Right cardiac atrium (tissue), 5 donors: ENCODE measurements around the gene PLXNA2. TPM values are rescaled to one million over a fixed set of nuclear protein-coding genes. Genes with fewer than 3 reads are reported as not detected.

ENCODE experiments used
- ATAC-seq, 2 donors: fragments of 200-7000 bp; cut with Tn5 transposase; one replicate each; pipeline versions ENCODE4 v1.8.0 to v1.9.1; 2020; ENCODE audit warnings: moderate library complexity in 2 of 2, mild to moderate bottlenecking in 1 of 2
- DNase-seq, 3 donors: peaks; one replicate each; pipeline ENCODE4 v3.0.0-alpha.2; 2020
- H3K27ac ChIP-seq: one replicate; pipeline ENCODE4 v1.5.1; 2013; ENCODE audit warnings: mild to moderate bottlenecking, low read length, control low read depth, moderate library complexity
- H3K27me3 ChIP-seq: one replicate; pipeline ENCODE4 v1.6.1; 2013; ENCODE audit not compliant: control insufficient read depth, insufficient read depth
- H3K4me1 ChIP-seq: one replicate; pipeline ENCODE4 v1.6.1; 2013; ENCODE audit warnings: low read length; ENCODE audit not compliant: control insufficient read depth, insufficient read depth
- H3K4me3 ChIP-seq: one replicate; pipeline ENCODE4 v1.5.1; 2013; ENCODE audit warnings: low read length, control low read depth
- H3K9me3 ChIP-seq: one replicate; pipeline ENCODE4 v1.6.1; 2013; ENCODE audit warnings: low read length; ENCODE audit not compliant: control insufficient read depth
- WGBS: extraction: QIAGEN DNeasy Blood & Tissue Kit; methylation state at CpG from one replicate; pipeline ENCODE4 v1.1.7; 2013; 5-methylcytosine and 5-hydroxymethylcytosine counted together
- intact Hi-C, 4 donors: fragments of 100-400 bp; cut with DNase I; formaldehyde crosslinking; loops; one replicate each; pipeline versions ENCODE4 v1.11.0 to v1.14.0; 2022 to 2023
- polyA plus RNA-seq: library from polyadenylated mRNA; stranded (reverse); fragments of 200-250 nt; gene quantifications from one replicate; pipeline ENCODE4 v1.2.3, GENCODE V29; 2013
- total RNA-seq, 4 donors: library from RNA; stranded (reverse); fragmentation: NEBNext Ultra II Directional; extraction: Animal tissue kit (Norgen Biotek cat#: 25700); gene quantifications; one replicate each; pipeline ENCODE4 v1.2.1, GENCODE V29; 2021
- donor health status: healthy with polysubstance abuse.
- donor health status: DM: no; HTN: yes; CAD: no.
- donor health status: DM: no; HTN: no; CAD: no.
- donor health status: DM: no; HTN: yes; CAD: no; lungs with severe emphysema.
- donor health status: DM: yes; HTN: yes; CAD: no.

Gene PLXNA2
- total and polyA plus RNA-seq, 5 donors = 7.3 to 26.6 (median 16.4) TPM

DNA sequence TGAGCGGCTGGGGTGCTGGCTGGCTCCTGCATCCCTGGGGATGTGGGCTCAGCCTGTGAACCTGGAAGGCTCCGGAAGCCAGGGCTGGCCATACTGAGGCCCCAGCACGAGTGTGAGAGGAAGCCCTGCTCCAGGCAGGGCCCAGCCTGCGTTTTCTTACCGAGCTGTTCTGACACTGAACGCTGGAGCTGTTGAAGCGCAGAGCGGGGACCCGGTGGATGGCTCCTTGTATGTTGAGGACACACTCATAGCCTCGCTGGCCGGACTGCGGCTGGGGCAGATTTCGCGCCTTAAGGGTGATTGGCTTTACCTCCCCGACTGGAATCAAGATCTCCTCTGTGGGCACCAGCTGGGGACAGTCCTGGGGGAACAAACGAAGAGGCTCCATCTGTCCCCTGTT is 160.0 kb downstream of the PLXNA2 start:
- H3K27me3 ChIP-seq = no peaks in the 10 kb centered on the region
- no peaks in the 10 kb centered on the region for H3K4me1 ChIP-seq
- no peaks in the 10 kb centered on the region for H3K9me3 ChIP-seq
- DNase-seq = no peak
- intact Hi-C loops = loop anchor here in 1 of 4 donors (10.0 kb wide), 1 partner anchor 49 kb away; no protein-coding TSS in a partner anchor
- H3K27ac ChIP-seq = no peak overlapping the region
- WGBS = 93% methylated on average over 16 of the region's 16 CpGs
- H3K4me3 ChIP-seq = no peak overlapping the region
- ATAC-seq = no peak

DNA sequence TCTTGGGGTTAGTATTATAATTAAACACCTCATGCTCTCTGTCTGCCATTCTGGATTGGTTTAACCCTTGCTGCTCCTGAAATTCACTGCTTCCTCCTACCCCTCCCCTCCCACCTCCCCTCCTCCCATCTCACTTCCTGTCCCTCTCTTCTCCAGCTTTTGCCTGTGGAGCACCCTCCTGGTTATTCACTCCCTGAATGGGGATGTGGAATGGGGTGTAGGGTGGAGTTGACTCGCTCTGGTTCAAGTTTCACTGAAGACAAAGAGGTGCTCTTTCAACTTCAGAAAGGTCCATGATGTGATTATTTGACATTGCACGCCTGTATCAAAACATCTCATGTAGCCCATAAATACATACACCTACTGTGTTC is 160.5 kb downstream of the PLXNA2 start:
- no peak for ATAC-seq
- H3K27ac ChIP-seq = no peak overlapping the region
- H3K27me3 ChIP-seq = no peaks in the 10 kb centered on the region
- intact Hi-C loops = loop anchor here in 1 of 4 donors (10.0 kb wide), 1 partner anchor 49 kb away; no protein-coding TSS in a partner anchor
- no peaks in the 10 kb centered on the region for H3K4me1 ChIP-seq
- DNase-seq = no peak
- H3K4me3 ChIP-seq = no peak overlapping the region
- WGBS = 98% methylated on average over 2 of the region's 2 CpGs
- no peaks in the 10 kb centered on the region for H3K9me3 ChIP-seq

DNA sequence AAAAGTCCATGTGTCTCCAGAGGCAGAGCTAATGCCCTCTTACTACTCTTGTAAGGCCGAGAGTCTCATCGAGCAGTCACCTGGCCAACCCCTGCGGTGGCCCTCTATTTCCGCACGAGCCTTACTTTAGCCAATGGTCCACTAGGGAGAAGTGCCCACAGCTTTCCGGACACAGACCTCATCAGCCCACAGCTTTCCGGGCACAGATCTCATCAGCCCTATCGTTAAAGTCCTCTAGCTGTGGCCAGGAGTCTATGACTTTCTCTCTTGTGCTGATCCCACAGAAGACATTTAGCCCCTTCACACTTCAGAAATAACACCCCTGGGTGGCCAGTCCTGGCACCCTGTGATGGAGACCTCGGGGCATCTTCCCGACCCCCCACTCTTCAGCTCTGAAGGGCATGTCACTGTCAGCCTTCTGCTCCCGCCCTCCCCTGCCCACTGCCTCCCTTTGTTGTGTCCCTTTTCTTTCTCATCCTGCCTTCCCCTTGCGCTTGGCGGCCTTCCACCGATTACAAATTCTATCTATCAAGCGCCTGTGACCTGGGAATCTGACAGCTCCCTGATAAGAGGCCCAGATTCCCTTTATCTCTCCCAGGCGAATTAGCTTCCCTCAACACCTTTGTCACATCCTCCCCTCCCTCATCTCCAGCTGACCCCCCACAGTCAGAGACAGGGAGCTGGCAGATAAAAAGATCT is 161.0 kb downstream of the PLXNA2 start:
- no peak for ATAC-seq
- Histone ChIP-seq H3K4me1 (no peaks in the 10 kb centered on the region), H3K27ac (no peak overlapping the region), H3K27me3 (no peaks in the 10 kb centered on the region), H3K4me3 (no peak overlapping the region), H3K9me3 (no peaks in the 10 kb centered on the region)
- DNase-seq = peak in 1 of 3 donors; percentile 54
- intact Hi-C loops = loop anchor here in 1 of 4 donors (10.0 kb wide), 1 partner anchor 48 kb away; no protein-coding TSS in a partner anchor
- 61% methylated on average over 16 of the region's 16 CpGs for WGBS

DNA sequence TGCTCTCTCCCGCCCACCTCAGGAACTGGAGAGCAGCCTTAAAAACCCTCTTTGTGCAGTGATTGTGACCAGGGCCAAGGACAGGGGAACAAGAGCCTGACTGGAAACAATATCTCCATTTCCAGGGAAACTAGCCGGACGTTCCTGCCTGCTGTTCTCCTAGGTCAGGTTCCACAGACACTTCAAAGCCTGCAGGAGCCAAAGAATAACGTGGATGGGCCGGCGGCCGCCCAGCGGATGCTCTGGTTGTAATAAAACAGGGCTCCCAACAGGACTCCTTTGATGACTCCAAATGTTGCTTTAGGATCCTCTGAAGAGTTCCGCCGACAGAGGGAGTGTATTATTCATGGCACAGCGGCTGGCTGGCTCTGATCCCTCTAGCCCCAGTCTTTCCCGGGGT is 162.2 kb downstream of the PLXNA2 start:
- H3K9me3 ChIP-seq = no peaks in the 10 kb centered on the region
- intact Hi-C loops = loop anchor here in 1 of 4 donors (10.0 kb wide), 1 partner anchor 47 kb away; no protein-coding TSS in a partner anchor
- H3K27ac ChIP-seq = no peak overlapping the region
- peak in 1 of 3 donors; percentile 65 for DNase-seq
- H3K4me1 ChIP-seq = no peaks in the 10 kb centered on the region
- no peaks in the 10 kb centered on the region for H3K27me3 ChIP-seq
- 72% methylated on average over 12 of the region's 12 CpGs for WGBS
- peak in 1 of 2 donors; percentile 53 for ATAC-seq
- no peak overlapping the region for H3K4me3 ChIP-seq

DNA sequence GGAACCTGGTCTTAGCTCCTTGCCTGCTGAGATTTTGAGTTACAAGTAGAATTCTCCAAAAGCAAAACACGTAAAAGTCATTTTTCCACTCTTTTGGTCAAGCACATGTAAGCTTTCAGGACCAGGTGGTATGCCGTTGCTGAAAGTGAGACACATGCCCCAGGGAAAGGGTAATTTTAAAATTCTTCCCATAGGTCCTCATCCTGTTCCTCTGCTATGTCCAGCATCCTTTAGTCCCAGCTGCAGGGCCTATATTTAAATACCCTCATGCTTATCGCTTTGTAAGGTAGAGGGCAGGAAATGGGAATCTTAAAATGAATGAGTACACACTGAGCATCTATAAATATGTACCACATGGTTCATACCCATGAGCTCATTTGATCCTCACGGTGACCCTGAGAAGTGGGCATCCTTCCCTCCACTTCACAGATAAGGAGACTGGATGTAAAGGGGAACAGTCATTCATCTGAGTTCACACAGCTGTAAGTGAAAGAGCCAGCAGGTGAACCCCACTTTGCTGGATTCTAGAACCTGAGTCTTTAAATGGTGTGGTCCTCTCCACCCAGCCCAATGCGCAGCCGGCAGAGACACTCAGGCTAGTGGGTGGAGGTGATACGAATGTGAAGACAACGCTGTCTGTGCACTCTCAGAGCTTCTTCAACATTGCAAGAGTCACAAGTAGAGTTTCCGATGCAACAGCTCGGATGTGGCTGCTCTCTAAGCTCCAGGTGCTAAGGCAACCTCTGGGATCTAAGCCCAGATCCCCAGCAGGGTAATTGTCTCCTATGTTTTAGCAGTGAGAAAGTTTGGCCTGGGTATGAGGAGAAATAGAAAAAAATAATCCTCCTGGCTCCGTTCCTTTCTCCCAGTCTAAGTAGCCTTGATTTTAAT is 163.5 kb downstream of the PLXNA2 start:
- ATAC-seq = no peak
- 75% methylated on average over 11 of the region's 11 CpGs for WGBS

DNA sequence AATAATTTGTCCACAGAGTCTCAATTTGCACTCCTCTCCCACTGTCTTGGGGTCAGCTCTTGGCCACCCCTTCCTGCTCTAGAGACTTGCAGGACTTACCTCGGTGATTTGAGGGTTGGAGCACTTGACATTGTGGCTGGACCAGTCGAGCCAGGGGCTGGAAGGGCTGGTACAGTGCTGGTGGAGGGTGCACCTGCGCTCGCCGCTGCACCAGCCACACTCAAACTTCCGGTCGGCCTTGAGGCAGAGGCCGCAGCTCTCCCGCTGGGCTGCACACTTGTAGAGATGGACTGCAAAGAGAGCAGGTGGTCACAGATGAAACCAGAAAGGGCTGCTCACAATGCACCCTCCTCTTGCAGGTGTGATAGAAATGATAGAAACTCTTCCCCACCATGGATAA is 165.0 kb downstream of the PLXNA2 start:
- no peak overlapping the region for H3K27ac ChIP-seq
- WGBS = 92% methylated on average over 9 of the region's 9 CpGs
- DNase-seq (no peak), ATAC-seq (no peak)
- intact Hi-C loops = no loop called here
- no peaks in the 10 kb centered on the region for H3K27me3 ChIP-seq
- no peaks in the 10 kb centered on the region for H3K9me3 ChIP-seq
- no peaks in the 10 kb centered on the region for H3K4me1 ChIP-seq
- H3K4me3 ChIP-seq = no peak overlapping the region

More for the DNA sequence above, 163.5 kb downstream of the PLXNA2 start:
- Histone ChIP-seq H3K4me1 (no peaks in the 10 kb centered on the region), H3K27me3 (no peaks in the 10 kb centered on the region), H3K4me3 (no peak overlapping the region), H3K9me3 (no peaks in the 10 kb centered on the region), H3K27ac (no peak overlapping the region)
- no peak for DNase-seq
- intact Hi-C loops = loop anchor here in 1 of 4 donors (10.0 kb wide), 1 partner anchor 46 kb away; no protein-coding TSS in a partner anchor

DNA sequence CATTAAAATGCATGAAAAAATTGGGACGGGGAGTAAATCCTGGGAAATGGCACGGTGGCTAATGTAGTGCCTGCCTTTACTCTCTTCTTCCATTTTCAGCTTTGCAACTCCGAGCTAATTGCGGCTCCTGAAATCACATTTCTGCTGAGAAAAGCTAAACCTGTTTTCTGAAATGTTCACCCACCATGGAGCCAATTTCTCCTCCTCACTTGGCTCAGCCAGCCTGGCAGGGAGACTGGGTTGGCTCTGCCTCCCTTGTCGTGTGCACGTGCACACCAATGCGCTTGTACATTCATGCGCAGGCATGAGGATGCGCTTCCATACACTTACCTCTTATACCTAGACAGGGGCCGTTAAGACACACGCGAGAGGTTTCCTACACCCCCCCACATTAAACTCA is 165.4 kb downstream of the PLXNA2 start:
- Histone ChIP-seq H3K27me3 (no peaks in the 10 kb centered on the region), H3K4me1 (no peaks in the 10 kb centered on the region), H3K9me3 (no peaks in the 10 kb centered on the region), H3K27ac (no peak overlapping the region), H3K4me3 (no peak overlapping the region)
- no peak for ATAC-seq
- DNase-seq = no peak
- 88% methylated on average over 12 of the region's 12 CpGs for WGBS
- intact Hi-C loops = no loop called here

DNA sequence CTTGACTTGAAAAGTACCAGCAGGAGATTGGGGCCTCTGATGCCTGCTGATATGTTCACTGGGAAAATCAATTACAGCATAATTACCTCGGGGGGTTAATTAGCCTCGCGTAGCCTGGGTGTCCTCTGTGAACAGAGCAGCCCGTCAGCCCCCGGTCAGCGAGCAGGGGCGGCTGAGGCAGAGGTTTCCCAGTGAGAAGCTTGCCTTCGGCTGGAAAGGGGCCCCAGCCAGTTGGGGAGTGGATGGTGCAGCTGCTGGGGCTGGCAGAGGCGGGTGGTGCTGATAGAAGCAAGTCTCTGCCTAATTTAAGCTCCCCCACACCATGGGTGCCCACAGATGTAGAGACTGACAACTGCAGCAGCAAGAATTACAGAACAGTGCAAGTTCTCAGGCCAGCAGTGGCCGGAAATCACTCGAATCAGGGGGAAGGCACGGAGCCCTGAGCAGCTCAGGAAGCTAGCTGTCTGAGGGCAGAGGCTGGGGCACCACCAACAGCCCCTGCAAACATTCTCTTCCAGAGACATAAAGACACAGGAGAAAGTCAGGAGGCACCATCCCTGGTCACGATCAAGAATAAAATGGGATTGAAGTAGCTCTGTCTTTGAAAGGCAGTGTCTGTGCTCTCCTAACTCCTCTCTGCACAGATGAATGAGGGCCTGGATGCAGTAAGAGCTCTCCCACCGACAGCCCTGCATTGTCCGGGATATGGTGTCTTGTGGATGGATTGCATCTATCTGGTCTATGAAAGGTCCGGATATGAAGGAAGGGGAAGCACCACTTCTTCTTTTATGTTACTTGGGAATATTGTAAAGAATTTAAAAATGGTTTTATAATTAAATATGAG is 166.7 kb downstream of the PLXNA2 start:
- no peaks in the 10 kb centered on the region for H3K4me1 ChIP-seq
- WGBS = 56% methylated on average over 16 of the region's 16 CpGs
- H3K27ac ChIP-seq = no peak overlapping the region
- ATAC-seq (no peak), DNase-seq (no peak)
- intact Hi-C loops = no loop called here
- H3K9me3 ChIP-seq = no peaks in the 10 kb centered on the region
- no peaks in the 10 kb centered on the region for H3K27me3 ChIP-seq
- no peak overlapping the region for H3K4me3 ChIP-seq

DNA sequence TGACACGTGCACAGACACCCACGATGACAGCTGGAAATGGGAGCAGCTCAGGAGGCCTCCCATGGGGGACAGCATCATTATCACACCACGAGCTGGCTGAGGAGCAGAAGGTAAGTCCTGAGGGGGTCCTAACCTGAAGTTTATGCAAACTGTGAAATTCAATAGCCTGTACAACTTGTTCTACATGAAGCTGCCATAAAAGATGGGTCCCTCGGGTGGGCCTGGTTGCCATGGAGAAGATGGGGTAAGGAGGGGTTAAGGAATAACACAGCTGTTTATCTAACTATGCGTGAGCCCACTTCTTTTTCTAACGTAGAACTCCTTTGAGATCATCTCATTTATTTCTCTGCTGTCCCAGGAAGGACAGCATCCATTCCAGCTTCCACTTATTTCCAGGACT is 169.8 kb downstream of the PLXNA2 start:
- H3K9me3 ChIP-seq = no peaks in the 10 kb centered on the region
- DNase-seq = no peak
- no peak for ATAC-seq
- 85% methylated on average over 6 of the region's 6 CpGs for WGBS
- no peak overlapping the region for H3K4me3 ChIP-seq
- no peaks in the 10 kb centered on the region for H3K4me1 ChIP-seq
- H3K27ac ChIP-seq = no peak overlapping the region
- no peaks in the 10 kb centered on the region for H3K27me3 ChIP-seq
- intact Hi-C loops = no loop called here

DNA sequence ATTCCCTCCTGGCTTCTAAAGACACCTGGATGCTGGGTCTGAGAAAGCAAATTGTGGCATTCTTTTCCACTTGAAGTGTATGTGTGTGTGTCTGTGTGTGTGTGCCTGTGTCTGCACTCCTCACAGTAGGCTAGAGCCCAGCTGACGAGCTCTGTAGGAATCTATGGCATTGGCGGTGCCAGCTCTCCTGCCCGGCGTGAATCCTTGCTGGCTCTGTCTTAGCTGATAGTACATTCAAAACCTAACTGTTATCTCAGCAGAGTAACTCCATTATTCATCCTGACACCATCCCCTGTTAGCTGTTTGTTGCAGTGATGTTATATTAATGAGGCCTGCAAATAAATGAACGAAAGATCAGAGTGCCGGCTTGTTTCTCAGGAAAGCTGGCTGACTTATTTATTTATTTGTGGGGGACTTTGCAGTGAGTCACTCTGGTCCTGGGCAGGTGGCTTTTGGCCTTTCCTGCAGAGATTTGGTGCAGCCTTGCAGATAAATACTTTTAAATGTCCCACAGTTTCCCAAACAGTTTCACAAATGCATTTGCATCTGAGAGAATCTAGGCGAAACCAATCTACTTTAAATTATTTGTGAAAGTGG is 172.7 kb downstream of the PLXNA2 start:
- DNase-seq (no peak), ATAC-seq (peak in 1 of 2 donors; percentile 42)
- H3K4me3 ChIP-seq = no peak overlapping the region
- no peak overlapping the region for H3K27ac ChIP-seq
- WGBS = 82% methylated on average over 7 of the region's 7 CpGs
- no peaks in the 10 kb centered on the region for H3K9me3 ChIP-seq
- H3K4me1 ChIP-seq = no peaks in the 10 kb centered on the region
- intact Hi-C loops = no loop called here
- H3K27me3 ChIP-seq = no peaks in the 10 kb centered on the region
